ENCODE data around the gene IFI35. TPM values are rescaled to one million over a fixed set of nuclear protein-coding genes. Genes with fewer than 3 reads are reported as not detected.
A peak's percentile ranks its signal among the peaks of the same experiment; 100 is the strongest.
"Not testable (repeated sequence)": the region's sequence is repeated elsewhere in the genome, so short reads cannot be mapped to it uniquely, and the experiment has no call there.

The IFI35 gene
- polyA plus RNA-seq, 3 donors from 2014 or later = 127 to 130 (median 129) TPM

GRCh38 chr17:43039646-43040045, 33.1 kb downstream of the IFI35 start:
- no peaks in the 10 kb centered on the region for H3K4me1 Mint-ChIP-seq
- H3K36me3 Mint-ChIP-seq = no peaks in the 10 kb centered on the region
- H3K27ac Mint-ChIP-seq = no peak overlapping the region
- no peak for DNase-seq
- peaks cover 0 to 1% (median 0%) of the 10 kb centered on the region in 3 donors for H3K27me3 Mint-ChIP-seq (ENCODE audit: low read depth in 3 of 3)
- H3K9me3 Mint-ChIP-seq = no peaks in the 10 kb centered on the region
- no peak overlapping the region for H3K4me3 Mint-ChIP-seq

GRCh38 chr17:43040655-43041054, 34.1 kb downstream of the IFI35 start:
- no peaks in the 10 kb centered on the region for H3K4me1 Mint-ChIP-seq
- H3K4me3 Mint-ChIP-seq = no peak overlapping the region
- no peaks in the 10 kb centered on the region for H3K9me3 Mint-ChIP-seq
- H3K36me3 Mint-ChIP-seq = no peaks in the 10 kb centered on the region
- H3K27me3 Mint-ChIP-seq (ENCODE audit: low read depth in 3 of 3) = no peaks in the 10 kb centered on the region
- no peak for DNase-seq
- H3K27ac Mint-ChIP-seq = no peak overlapping the region

- H3K36me3 Mint-ChIP-seq = no peaks in the 10 kb centered on the region
- no peaks in the 10 kb centered on the region for H3K4me1 Mint-ChIP-seq
- peak overlapping the region in 1 of 6 donors; percentile 23 for H3K27ac Mint-ChIP-seq
- H3K9me3 Mint-ChIP-seq = no peaks in the 10 kb centered on the region
- DNase-seq = no peak
- no peak overlapping the region for H3K4me3 Mint-ChIP-seq
- no peaks in the 10 kb centered on the region for H3K27me3 Mint-ChIP-seq (ENCODE audit: low read depth in 3 of 3)
Observed at GRCh38 chr17:43042025-43042628, 35.5 kb downstream of the IFI35 start.

- no peak for DNase-seq
- H3K36me3 Mint-ChIP-seq = no peaks in the 10 kb centered on the region
- H3K4me3 Mint-ChIP-seq = no peak overlapping the region
- H3K27me3 Mint-ChIP-seq (ENCODE audit: low read depth in 3 of 3) = peaks cover 0 to 1% (median 0%) of the 10 kb centered on the region in 3 donors
- peak overlapping the region in 1 of 6 donors; percentile 39 for H3K27ac Mint-ChIP-seq
- H3K9me3 Mint-ChIP-seq = no peaks in the 10 kb centered on the region
- H3K4me1 Mint-ChIP-seq = no peaks in the 10 kb centered on the region
Observed at GRCh38 chr17:43043307-43043706, 36.7 kb downstream of the IFI35 start.

DNA sequence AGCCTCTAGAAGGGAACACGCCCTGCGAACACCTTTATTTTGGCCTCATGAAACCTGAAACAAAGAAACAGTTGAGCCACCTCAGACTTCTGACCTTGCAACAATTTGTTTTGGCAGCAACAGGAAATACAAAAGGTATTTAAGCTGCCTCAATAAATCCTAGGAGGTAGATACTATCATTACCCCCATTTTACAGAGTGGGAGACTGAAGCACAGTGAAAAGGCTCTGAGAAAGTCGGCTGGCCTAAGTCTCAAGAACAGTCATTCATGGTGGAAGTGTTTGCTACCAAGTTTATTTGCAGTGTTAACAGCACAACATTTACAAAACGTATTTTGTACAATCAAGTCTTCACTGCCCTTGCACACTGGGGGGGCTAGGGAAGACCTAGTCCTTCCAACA, 37.4 kb downstream of the IFI35 start:
- Mint-ChIP-seq H3K27ac (no peak overlapping the region), H3K9me3 (no peaks in the 10 kb centered on the region), H3K36me3 (no peaks in the 10 kb centered on the region), H3K4me3 (no peak overlapping the region), H3K4me1 (no peaks in the 10 kb centered on the region), H3K27me3 (ENCODE audit: low read depth in 3 of 3) (peaks cover 0 to 1% (median 0%) of the 10 kb centered on the region in 3 donors)
- DNase-seq = no peak

- Mint-ChIP-seq H3K27ac (no peak overlapping the region), H3K4me3 (no peak overlapping the region), H3K27me3 (ENCODE audit: low read depth in 3 of 3) (peaks cover 0 to 2% (median 1%) of the 10 kb centered on the region in 3 donors), H3K9me3 (no peaks in the 10 kb centered on the region), H3K36me3 (peaks cover 0 to 5% (median 5%) of the 10 kb centered on the region in 3 donors), H3K4me1 (no peaks in the 10 kb centered on the region)
- DNase-seq = no peak
Observed at GRCh38 chr17:43051969-43052368, 45.4 kb downstream of the IFI35 start.

GRCh38 chr17:43053008-43053407, 46.4 kb downstream of the IFI35 start:
- not testable (repeated sequence) for H3K27me3 Mint-ChIP-seq (ENCODE audit: low read depth in 3 of 3); H3K9me3 Mint-ChIP-seq

GRCh38 chr17:43056051-43056450, 49.5 kb downstream of the IFI35 start:
- Mint-ChIP-seq H3K27ac (no peak overlapping the region), H3K9me3 (no peaks in the 10 kb centered on the region), H3K4me1 (no peaks in the 10 kb centered on the region), H3K36me3 (peaks cover 0 to 7% (median 0%) of the 10 kb centered on the region in 3 donors), H3K27me3 (ENCODE audit: low read depth in 3 of 3) (peaks cover 0 to 2% (median 0%) of the 10 kb centered on the region in 3 donors), H3K4me3 (no peak overlapping the region)
- DNase-seq = no peak

More at GRCh38 chr17:43053008-43053407, 46.4 kb downstream of the IFI35 start:
- not testable (repeated sequence) for H3K4me1 Mint-ChIP-seq, H3K36me3 Mint-ChIP-seq, H3K27ac Mint-ChIP-seq, H3K4me3 Mint-ChIP-seq, DNase-seq

DNA sequence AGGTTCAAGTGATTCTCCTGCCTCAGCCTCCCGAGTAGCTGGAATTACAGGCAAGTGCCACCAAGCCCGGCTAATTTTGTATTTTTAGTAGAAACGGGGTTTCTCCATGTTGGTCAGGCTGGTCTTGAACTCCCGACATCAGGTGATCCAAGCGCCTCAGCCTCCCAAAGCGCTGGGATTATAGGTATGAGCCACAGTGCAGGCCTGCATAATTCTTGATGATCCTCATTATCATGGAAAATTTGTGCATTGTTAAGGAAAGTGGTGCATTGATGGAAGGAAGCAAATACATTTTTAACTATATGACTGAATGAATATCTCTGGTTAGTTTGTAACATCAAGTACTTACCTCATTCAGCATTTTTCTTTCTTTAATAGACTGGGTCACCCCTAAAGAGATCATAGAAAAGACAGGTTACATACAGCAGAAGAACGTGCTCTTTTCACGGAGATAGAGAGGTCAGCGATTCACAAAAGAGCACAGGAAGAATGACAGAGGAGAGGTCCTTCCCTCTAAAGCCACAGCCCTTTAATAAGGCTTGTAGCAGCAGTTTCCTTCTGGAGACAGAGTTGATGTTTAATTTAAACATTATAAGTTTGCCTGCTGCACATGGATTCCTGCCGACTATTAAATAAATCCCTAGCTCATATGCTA, 56.5 kb downstream of the IFI35 start:
- peaks cover 0 to 2% (median 0%) of the 10 kb centered on the region in 3 donors for H3K36me3 Mint-ChIP-seq
- no peaks in the 10 kb centered on the region for H3K4me1 Mint-ChIP-seq
- H3K9me3 Mint-ChIP-seq = no peaks in the 10 kb centered on the region
- peak overlapping the region in 1 of 6 donors; percentile 11 for H3K27ac Mint-ChIP-seq
- H3K27me3 Mint-ChIP-seq (ENCODE audit: low read depth in 3 of 3) = no peaks in the 10 kb centered on the region
- no peak overlapping the region for H3K4me3 Mint-ChIP-seq
- no peak for DNase-seq

Other genes starting within 250 kb of the IFI35 start
- gene RAMP2, start 245.6 kb upstream of the IFI35 start, polyA plus RNA-seq = not detected
- 10 to 100 TPM; 60.2 to 94.1 (median 90.2) TPM for gene VPS25, start 233.3 kb upstream of the IFI35 start, polyA plus RNA-seq
- gene WNK4, start 226.2 kb upstream of the IFI35 start, polyA plus RNA-seq = not detected
- 100 to 1,000 TPM; 162 to 221 (median 186) TPM for gene COA3, start 208.1 kb upstream of the IFI35 start, polyA plus RNA-seq
- gene CNTD1, start 207.9 kb upstream of the IFI35 start, polyA plus RNA-seq = under 1 TPM in 2 of 3 donors, not detected in 1; 0.10 to 0.40 TPM
- 100 to 1,000 TPM in 2 of 3 donors, 10 to 100 TPM in 1; 97.6 to 163 (median 135) TPM for gene BECN1, start 182.5 kb upstream of the IFI35 start, polyA plus RNA-seq
- 100 to 1,000 TPM; 122 to 200 (median 161) TPM for gene PSME3, start 173.4 kb upstream of the IFI35 start, polyA plus RNA-seq
- gene AOC2, start 162.2 kb upstream of the IFI35 start, polyA plus RNA-seq = under 1 TPM in 1 of 3 donors, not detected in 2; 0.12 TPM
- gene AOC3, start 155.6 kb upstream of the IFI35 start, polyA plus RNA-seq = not detected
- not detected for gene G6PC1, start 106.0 kb upstream of the IFI35 start, polyA plus RNA-seq
- gene AARSD1, start 42.3 kb upstream of the IFI35 start, polyA plus RNA-seq = 10 to 100 TPM; 36.2 to 46.7 (median 36.4) TPM
- not detected for gene PTGES3L, start 26.7 kb upstream of the IFI35 start, polyA plus RNA-seq
- 10 to 100 TPM; 10.2 to 16.5 (median 13.0) TPM for gene RUNDC1, start 26.2 kb upstream of the IFI35 start, polyA plus RNA-seq
- 1,000 to 10,000 TPM in 2 of 3 donors, 100 to 1,000 TPM in 1; 807 to 2,182 (median 1,177) TPM for gene RPL27, start 8.4 kb upstream of the IFI35 start, polyA plus RNA-seq
- gene VAT1, start 15.6 kb downstream of the IFI35 start, polyA plus RNA-seq = 10 to 100 TPM; 33.7 to 56.3 (median 34.5) TPM
- gene RND2, start 18.4 kb downstream of the IFI35 start, polyA plus RNA-seq = not detected
- 1 to 10 TPM; 1.1 to 7.2 (median 5.8) TPM for gene BRCA1, start 118.6 kb downstream of the IFI35 start, polyA plus RNA-seq
- 10 to 100 TPM; 59.3 to 96.7 (median 78.5) TPM for gene NBR1, start 164.4 kb downstream of the IFI35 start, polyA plus RNA-seq
- gene TMEM106A, start 205.1 kb downstream of the IFI35 start, polyA plus RNA-seq = 1 to 10 TPM; 2.5 to 7.9 (median 3.5) TPM
- gene CCDC200, start 221.8 kb downstream of the IFI35 start, polyA plus RNA-seq = 1 to 10 TPM in 1 of 3 donors, not detected in 2; 1.2 TPM
- not detected for gene RNU2-1, start 227.2 kb downstream of the IFI35 start, polyA plus RNA-seq

Data from immature natural killer cell (primary cell).